Measurements from ENCODE around the gene NACC1.
A peak's percentile ranks its signal among the peaks of the same experiment; 100 is the strongest.

NACC1 gene

DNA sequence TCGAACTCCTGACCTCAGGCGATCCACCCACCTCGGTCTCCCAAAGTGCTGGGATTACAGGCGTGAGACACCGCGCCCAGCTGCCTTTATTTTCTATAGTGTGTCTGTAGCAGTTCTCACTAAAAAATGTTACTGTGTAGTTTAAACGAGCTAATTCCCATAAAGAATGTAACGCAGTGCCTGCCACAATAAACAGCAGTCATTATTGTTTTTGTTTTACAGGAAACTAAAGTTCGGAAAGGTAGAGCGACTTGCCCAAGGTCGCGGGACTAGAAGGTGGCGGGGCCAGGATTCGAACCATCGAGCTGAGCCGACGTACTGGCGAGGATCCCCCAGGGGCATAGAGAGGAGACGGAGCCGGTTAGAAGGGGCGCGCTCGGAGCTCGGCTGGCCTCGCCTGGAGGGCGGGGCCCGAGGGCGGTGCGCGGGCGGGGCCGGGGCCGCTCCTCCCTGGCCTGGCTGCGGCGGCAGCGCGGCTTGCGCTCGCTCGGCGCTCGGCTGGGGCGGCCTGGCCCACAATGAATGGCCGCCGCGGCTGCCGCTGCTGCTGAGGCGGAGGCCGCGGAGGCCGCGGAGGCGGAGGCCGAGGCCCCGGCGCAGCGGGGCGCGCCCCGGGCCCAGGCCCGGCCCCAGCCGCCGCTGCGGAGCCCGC lies at the start of gene NACC1:
Gene NACC1, plus strand, starts transcription at position 493 of the 652 bp plus-strand sequence. CDS start 16,944 bp downstream, outside the sequence.
- peaks cover 19 to 62% (median 53%) of the 10 kb centered on the region in 11 experiments for H3K36me3 ChIP-seq
- H3K27me3 ChIP-seq = no peaks in the 10 kb centered on the region
- H3K4me3 ChIP-seq = peak within 1 kb of the TSS; percentile 99 to 100 (median 100)
- no peak for TF ChIP-seq Cebpa-rat (IDR thresholded peaks at IDR 0.05)
- peak within 1 kb of the TSS; percentile 85 to 99 (median 97) for H3K4me2 ChIP-seq
- H4K20me1 ChIP-seq = peaks cover 38 to 42% (median 41%) of the 10 kb centered on the region in 11 experiments
- H3K9ac ChIP-seq = peak within 1 kb of the TSS; percentile 97 to 100 (median 99)
- H3K27ac ChIP-seq = peak within 1 kb of the TSS; percentile 88 to 99 (median 97)
- peaks cover 54 to 70% (median 58%) of the 10 kb centered on the region in 10 experiments for H3K4me1 ChIP-seq
- no peaks in the 10 kb centered on the region for H3K9me3 ChIP-seq (replicated peaks in 1 of 11)

DNA sequence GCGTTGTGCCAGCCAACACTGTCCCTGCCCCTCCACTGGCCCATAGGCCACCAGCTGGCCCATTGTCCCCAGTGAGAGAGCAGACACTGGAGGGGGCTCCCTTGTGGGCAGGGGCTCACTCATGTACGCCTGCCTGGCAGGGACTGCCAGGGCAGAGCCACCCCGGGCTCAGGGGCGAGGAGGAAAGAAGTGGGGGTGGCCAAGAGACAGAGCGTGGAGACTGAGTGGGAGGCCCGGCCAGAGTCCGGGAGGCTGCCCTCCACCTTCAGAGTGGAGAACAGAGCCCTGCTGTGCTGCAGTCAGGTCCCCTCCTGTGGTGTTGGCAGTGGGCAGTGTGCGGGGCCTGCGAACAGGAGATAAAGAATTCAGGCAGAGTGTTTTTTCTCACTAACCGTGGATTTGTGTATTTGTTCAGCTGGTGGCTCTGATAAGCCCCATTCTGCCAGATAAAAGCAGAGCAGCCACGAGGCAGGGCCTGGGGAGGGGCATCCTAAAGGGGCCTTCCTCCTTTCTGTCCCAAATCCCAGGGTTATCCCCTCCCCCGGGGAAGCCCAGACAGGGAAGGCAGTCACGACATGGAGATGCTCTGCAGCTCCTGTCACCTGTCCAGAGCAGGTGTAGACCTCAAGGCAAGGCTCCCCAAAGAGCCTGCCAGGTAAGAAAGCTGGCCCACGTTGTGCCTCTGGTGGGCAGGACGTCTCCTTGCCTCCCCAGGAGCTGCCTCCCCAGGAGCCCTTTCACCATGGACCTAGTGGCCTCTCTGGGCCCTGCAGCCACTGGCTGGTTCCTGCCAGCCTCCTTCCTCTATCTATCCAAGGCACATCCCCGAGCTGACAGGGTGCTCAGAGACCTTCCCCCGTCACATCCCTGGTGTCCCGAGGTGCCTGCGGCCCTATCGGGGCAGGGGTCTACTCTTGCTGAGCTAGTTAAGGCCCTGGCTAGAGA lies 48.4 kb upstream of the NACC1 start:
- Histone ChIP-seq H3K36me3 (peaks cover 0 to 18% (median 10%) of the 10 kb centered on the region in 11 experiments; a peak in 15 of 22 replicates), H3K4me3 (no peak overlapping the region), H3K4me2 (peak overlapping the region in 10 of 11 experiments; percentile 26 to 91 (median 76); a peak in 20 of 22 replicates), H4K20me1 (peaks cover 0 to 57% (median 0%) of the 10 kb centered on the region in 11 experiments; a peak in 6 of 22 replicates), H3K27me3 (no peaks in the 10 kb centered on the region), H3K4me1 (peaks cover 26 to 78% (median 75%) of the 10 kb centered on the region in 10 experiments), H3K9me3 (replicated peaks in 1 of 11) (no peaks in the 10 kb centered on the region), H3K9ac (peak overlapping the region in 6 of 11 experiments; percentile 8 to 54 (median 46); a peak in 10 of 22 replicates), H3K27ac (peak overlapping the region in 8 of 11 experiments; percentile 18 to 62 (median 24); a peak in 11 of 22 replicates)
- TF ChIP-seq Cebpa-rat (IDR thresholded peaks at IDR 0.05) = no peak

DNA sequence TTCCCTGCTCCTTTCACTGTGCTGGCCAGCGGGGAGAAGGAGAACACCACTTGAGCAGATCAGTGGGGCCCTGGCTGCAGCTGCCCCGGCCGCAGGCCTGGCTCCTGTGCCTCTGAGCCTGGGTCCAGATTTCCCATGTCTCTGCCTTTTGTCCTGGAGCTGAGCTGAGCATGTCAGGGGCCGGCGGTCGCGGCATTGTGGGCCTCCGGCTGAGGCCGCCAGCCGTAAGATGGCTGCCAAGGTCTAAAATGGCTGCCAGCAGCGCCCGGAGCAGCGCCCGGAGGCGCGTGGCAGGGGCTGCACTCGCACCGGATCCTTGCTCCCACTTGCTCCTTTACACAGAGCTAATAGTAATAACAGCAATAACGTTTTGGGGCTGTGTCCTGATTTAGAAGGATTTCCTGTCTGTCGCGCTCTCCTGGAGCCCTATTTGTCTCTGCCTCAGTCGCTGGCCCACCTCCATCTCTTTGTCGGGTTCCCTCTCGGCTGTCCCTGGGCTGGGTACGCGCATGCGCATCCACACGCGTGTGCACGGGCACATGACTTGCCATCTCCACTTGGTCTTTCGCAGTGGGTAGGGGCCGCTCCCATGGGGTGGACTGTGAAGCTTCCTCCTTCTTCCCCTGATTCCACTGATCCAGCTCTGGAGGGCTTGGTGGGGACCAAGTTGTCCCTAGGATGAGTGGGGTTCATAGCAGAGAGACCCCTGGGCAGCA lies 47.5 kb upstream of the NACC1 start:
- H3K36me3 ChIP-seq = peaks cover 0 to 24% (median 13%) of the 10 kb centered on the region in 11 experiments; a peak in 15 of 22 replicates
- no peaks in the 10 kb centered on the region for H3K27me3 ChIP-seq
- peak overlapping the region in 8 of 11 experiments; percentile 4 to 62 (median 24); a peak in 10 of 22 replicates for H3K27ac ChIP-seq
- peak overlapping the region in 10 of 11 experiments; percentile 26 to 91 (median 76); a peak in 19 of 22 replicates for H3K4me2 ChIP-seq
- H4K20me1 ChIP-seq = peaks cover 0 to 53% (median under 1%) of the 10 kb centered on the region in 11 experiments; a peak in 6 of 22 replicates
- H3K4me3 ChIP-seq = no peak overlapping the region
- TF ChIP-seq Cebpa-rat (IDR thresholded peaks at IDR 0.05) = no peak
- no peaks in the 10 kb centered on the region for H3K9me3 ChIP-seq (replicated peaks in 1 of 11)
- peaks cover 20 to 76% (median 72%) of the 10 kb centered on the region in 10 experiments for H3K4me1 ChIP-seq
- H3K9ac ChIP-seq = peak overlapping the region in 5 of 11 experiments; percentile 8 to 54 (median 48); a peak in 8 of 22 replicates

DNA sequence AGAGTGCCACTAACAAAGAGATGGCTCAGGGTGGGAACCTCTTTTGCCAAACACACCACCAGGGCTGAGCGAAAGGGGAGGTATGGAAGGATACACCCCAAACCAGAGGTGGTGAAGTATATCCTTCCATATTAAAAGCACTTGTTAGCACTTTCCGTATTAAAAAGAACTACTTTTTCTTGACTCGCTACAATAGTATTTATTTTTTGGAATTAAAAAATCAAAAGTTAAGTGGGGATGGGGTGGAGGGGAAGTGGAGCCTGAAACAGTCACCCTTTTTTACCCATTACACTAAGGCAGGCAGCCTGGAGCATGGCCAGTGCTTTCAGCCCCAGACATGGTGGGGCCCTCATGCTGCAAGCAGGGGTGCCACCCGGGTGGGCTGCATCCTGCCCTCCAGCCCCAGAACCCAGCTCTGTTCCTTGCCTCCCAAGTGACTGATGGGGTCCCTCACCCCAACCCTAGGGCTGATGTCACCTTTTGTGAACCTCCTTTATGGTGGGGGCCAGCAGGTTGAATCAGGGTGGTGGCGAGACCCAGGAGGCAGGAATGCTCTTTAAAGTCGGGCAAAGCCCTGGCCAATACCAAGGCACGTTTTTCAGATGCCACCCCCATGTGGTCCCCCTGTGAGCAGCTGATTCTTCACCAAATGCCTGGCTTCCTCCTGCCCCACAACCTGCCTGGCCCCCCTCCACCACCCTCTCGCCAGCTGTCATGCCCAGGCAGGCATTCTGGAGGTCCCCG lies 46.4 kb upstream of the NACC1 start:
- Histone ChIP-seq H3K9me3 (replicated peaks in 1 of 11) (no peaks in the 10 kb centered on the region), H3K4me3 (no peak overlapping the region), H3K9ac (0 out of 22 replicates have a peak overlapping the region, but pooled peaks of 3 of the 11 experiments have one; percentile 22 to 54 (median 28)), H3K4me1 (peaks cover 15 to 76% (median 72%) of the 10 kb centered on the region in 10 experiments), H3K4me2 (peak overlapping the region in 7 of 11 experiments; percentile 28 to 91 (median 81); a peak in 10 of 22 replicates), H3K27ac (peak overlapping the region in 2 of 11 experiments; percentile 49 to 62; a peak in 4 of 22 replicates), H4K20me1 (peaks cover 0 to 55% (median 6%) of the 10 kb centered on the region in 11 experiments; a peak in 8 of 22 replicates), H3K27me3 (no peaks in the 10 kb centered on the region), H3K36me3 (peaks cover 0 to 27% (median 13%) of the 10 kb centered on the region in 11 experiments; a peak in 15 of 22 replicates)
- no peak for TF ChIP-seq Cebpa-rat (IDR thresholded peaks at IDR 0.05)

DNA sequence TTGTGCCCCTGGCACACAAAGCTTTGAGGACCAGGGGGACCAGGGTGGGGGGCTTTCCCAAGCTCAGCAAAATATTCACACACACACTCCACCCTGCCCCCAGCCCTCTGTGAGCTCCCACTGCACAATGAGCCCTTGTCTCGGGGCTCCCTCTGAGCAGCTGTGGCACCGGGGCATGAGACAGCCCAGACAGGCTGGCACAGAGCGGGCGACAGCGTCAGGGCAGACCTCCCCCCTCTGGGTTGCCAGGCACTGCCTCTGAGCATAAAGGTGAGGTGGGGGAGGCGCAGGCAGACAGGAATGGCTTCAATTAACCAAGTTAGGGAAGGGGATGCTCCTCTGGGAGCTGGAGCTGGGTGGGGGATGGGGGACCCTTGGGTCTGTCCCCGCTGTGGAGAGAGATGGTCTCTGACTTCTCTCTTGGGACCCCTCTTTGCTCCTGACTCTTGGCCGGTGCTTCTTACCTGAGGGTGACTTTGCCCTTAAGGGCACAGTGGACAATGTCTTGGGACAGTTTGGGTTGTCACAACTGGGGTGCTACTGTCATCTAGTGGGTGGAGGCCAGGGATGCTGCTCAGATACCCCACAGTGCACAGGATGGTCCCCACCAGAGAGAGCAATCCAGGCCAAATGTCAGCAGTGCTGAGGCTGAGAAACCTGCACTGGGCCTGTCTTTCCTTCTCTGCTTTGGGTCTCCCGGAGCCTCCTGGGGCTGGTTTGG lies 45.7 kb upstream of the NACC1 start:
- Histone ChIP-seq H3K4me2 (peak overlapping the region in 4 of 11 experiments; percentile 12 to 91 (median 56); a peak in 3 of 22 replicates), H3K4me1 (peaks cover 17 to 76% (median 72%) of the 10 kb centered on the region in 10 experiments), H3K4me3 (no peak overlapping the region), H3K9me3 (replicated peaks in 1 of 11) (no peaks in the 10 kb centered on the region), H3K36me3 (peaks cover 0 to 27% (median 13%) of the 10 kb centered on the region in 11 experiments; a peak in 15 of 22 replicates), H3K27me3 (no peaks in the 10 kb centered on the region), H3K27ac (peak overlapping the region in 1 of 11 experiments; percentile 2; a peak in 2 of 22 replicates), H3K9ac (peak overlapping the region in 1 of 11 experiments; percentile 22; a peak in 1 of 22 replicates), H4K20me1 (peaks cover 0 to 55% (median 10%) of the 10 kb centered on the region in 11 experiments; a peak in 8 of 22 replicates)
- no peak for TF ChIP-seq Cebpa-rat (IDR thresholded peaks at IDR 0.05)

DNA sequence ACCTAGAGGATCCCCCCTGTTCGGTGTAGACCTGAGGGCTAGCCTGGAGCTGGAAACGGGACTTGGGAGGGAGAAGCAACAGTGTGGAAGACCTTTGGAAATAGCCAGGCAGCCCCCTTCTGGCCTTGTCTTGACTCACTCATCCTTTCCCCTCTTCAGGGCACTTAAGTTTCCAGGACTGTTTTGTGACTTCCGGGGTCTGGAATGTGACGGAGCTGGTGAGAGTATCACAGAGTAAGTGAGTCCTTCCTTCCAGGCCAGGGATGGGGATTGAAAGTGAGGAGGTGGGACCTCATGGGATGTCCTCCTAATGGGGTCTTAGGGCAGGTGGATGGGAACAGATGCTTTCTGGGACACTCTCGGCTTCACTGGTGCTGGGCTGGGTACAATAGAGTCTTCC lies 44.8 kb upstream of the NACC1 start:
- Histone ChIP-seq H3K4me1 (peaks cover 18 to 77% (median 70%) of the 10 kb centered on the region in 10 experiments), H4K20me1 (peaks cover 0 to 61% (median 10%) of the 10 kb centered on the region in 11 experiments; a peak in 8 of 22 replicates)

DNA sequence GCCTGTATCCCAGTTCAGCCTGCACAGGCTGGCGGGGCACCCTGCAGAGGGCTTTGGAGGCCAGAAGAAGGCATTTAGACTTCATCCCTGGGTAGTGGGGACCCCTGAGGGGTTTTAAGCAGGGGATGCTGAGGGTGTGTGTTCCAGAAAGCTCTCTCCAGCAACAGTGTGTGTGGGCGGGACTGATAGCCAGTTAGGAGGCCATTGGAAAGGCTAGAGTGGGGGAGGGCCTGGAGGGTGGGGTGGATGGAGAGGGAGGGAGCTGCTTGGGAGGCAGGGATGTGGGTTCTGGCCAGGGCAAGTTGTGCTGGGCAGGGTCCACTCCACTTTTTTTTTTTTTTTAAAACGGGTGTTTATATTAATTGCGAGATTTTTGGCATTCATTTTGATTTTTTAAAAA lies 43.7 kb upstream of the NACC1 start:
- Histone ChIP-seq H3K9ac (no peak overlapping the region), H3K4me2 (no peak overlapping the region), H3K36me3 (peaks cover 0 to 41% (median 21%) of the 10 kb centered on the region in 11 experiments; a peak in 16 of 22 replicates), H3K9me3 (replicated peaks in 1 of 11) (no peaks in the 10 kb centered on the region), H4K20me1 (peaks cover 0 to 53% (median 7%) of the 10 kb centered on the region in 11 experiments; a peak in 8 of 22 replicates), H3K4me1 (peaks cover 25 to 76% (median 67%) of the 10 kb centered on the region in 10 experiments), H3K4me3 (no peak overlapping the region), H3K27ac (no peak overlapping the region), H3K27me3 (no peaks in the 10 kb centered on the region)
- TF ChIP-seq Cebpa-rat (IDR thresholded peaks at IDR 0.05) = no peak

More for the DNA sequence above, 44.8 kb upstream of the NACC1 start:
- no peaks in the 10 kb centered on the region for H3K27me3 ChIP-seq
- no peak overlapping the region for H3K4me2 ChIP-seq
- H3K36me3 ChIP-seq = peaks cover 0 to 30% (median 19%) of the 10 kb centered on the region in 11 experiments; a peak in 15 of 22 replicates
- H3K9ac ChIP-seq = no peak overlapping the region
- TF ChIP-seq Cebpa-rat (IDR thresholded peaks at IDR 0.05) = no peak
- H3K4me3 ChIP-seq = no peak overlapping the region
- no peak overlapping the region for H3K27ac ChIP-seq
- H3K9me3 ChIP-seq (replicated peaks in 1 of 11) = no peaks in the 10 kb centered on the region

All from BLaER1 treated with 17β-estradiol and CSF1 and Interleukin-3, amounts not matched to agents 10 nM and 100 nM (cell line).